Measurements from ENCODE around the gene WDR45.

DNA sequence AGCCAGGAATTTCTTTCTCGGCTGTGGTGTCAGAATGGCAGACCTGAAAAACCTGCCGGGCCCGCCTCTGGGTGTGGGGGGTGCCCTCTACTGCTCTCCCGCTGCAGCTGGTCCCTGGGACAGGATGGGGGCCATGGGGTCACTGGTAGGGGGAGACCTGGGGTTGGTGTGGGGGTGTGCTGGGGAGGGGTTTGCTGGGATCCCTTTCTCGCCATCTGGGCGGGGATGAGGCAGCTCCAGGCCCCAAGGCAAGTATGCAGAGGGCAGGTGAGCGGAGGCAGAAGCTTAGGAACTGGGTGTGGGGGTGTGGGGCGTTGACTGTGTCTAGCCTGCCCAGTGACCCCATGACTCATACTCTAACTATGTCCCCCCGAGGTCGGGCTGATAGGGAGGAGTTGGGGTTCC lies 20.0 kb downstream of the WDR45 start:
- TF ChIP-seq POLR2A (IDR thresholded peaks at IDR 0.05; ENCODE audit: low read depth) (no peak), EP300 (IDR thresholded peaks at IDR 0.05) (no peak), POLR2AphosphoS5 (IDR thresholded peaks at IDR 0.05) (no peak)
- TF ChIP-seq, protein P1, sequence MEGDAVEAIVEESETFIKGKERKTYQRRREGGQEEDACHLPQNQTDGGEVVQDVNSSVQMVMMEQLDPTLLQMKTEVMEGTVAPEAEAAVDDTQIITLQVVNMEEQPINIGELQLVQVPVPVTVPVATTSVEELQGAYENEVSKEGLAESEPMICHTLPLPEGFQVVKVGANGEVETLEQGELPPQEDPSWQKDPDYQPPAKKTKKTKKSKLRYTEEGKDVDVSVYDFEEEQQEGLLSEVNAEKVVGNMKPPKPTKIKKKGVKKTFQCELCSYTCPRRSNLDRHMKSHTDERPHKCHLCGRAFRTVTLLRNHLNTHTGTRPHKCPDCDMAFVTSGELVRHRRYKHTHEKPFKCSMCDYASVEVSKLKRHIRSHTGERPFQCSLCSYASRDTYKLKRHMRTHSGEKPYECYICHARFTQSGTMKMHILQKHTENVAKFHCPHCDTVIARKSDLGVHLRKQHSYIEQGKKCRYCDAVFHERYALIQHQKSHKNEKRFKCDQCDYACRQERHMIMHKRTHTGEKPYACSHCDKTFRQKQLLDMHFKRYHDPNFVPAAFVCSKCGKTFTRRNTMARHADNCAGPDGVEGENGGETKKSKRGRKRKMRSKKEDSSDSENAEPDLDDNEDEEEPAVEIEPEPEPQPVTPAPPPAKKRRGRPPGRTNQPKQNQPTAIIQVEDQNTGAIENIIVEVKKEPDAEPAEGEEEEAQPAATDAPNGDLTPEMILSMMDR (IDR thresholded peaks at IDR 0.05), result no peak
